Activated CD8-positive, alpha-beta memory T cell treated with anti-CD3 and anti-CD28 coated beads, Interleukin-2, amount 50 U/mL, for 48 hours (primary cell): ENCODE data around the gene SRM.

ENCODE experiments used
- DNase-seq: peaks from one replicate; pipeline ENCODE4 v3.0.0-alpha.2; 2020

Gene SRM

GRCh38 chr1:11012260-11013159, 47.3 kb downstream of the SRM start, which contains the start of gene TARDBP:
Gene TARDBP (plus strand): TSS chr1:11012654. CDS start chr1:11013728, 1,074 bp downstream.
- DNase-seq: peak; percentile 94
